AG08396 (cell line): ENCODE results near the gene RASA3.
"Not testable (repeated sequence)": the region's sequence is repeated elsewhere in the genome, so short reads cannot be mapped to it uniquely, and the experiment has no call there.

Experiments used
- DNase-seq: peaks from one replicate; pipeline ENCODE4 v3.0.0; 2012; ENCODE audit warnings: low spot score, mixed read lengths

Gene RASA3

DNA sequence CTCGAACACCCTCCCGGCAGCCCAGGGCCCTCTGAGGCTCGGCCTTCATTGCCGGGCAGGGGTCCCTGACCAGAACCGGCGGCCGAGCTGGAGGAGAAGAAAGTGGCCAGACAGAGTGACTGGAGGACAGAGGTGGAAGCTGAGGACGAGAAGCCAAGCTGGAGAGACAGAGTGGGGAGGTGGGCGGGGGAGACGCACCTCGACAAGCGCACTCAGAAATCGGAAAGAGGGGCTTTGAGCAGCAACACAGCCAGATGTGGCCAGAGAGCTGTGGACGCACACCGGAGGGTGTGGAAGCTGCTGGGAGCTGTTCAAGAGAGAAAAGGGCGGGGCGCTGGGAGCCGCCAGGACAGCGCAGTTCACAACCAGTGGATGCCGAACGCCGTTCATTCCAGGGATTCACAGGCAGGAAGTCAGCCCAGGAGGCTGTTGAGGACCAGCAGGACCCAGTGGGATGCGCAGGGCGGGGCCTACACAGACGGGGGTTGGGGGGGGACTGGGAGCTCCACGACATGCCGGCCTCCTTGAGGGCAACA lies 130.3 kb downstream of the RASA3 start:
- no peak for DNase-seq

DNA sequence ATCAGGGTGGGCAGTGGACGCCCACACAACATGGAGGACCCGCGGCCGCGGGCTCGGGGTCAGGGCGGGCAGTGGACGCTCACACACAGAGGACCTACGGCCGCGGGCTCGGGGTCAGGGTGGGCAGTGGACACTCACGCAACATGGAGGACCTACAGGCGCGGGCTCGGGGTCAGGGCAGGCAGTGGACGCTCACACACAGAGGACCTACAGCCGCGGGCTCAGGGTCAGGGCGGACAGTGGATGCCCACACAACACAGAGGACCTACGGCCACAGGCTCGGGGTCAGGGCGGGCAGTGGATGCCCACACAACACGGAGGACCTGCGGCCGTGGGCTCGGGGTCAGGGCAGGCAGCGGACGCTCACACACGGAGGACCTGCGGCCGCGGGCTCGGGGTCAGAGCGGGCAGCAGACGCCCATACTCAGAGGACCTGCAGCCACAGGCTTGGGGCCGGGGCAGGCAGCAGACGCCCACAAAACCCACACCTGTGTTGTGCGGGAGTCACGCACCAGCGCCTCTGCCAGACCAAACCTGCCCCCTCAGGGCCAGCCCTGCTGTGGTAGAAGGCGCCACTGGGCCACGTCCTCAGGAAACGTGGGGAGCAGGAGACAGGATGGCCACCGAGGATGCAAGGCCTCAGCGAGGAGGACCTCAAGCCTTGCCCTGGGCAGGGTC lies 131.0 kb downstream of the RASA3 start:
- DNase-seq = no peak

DNA sequence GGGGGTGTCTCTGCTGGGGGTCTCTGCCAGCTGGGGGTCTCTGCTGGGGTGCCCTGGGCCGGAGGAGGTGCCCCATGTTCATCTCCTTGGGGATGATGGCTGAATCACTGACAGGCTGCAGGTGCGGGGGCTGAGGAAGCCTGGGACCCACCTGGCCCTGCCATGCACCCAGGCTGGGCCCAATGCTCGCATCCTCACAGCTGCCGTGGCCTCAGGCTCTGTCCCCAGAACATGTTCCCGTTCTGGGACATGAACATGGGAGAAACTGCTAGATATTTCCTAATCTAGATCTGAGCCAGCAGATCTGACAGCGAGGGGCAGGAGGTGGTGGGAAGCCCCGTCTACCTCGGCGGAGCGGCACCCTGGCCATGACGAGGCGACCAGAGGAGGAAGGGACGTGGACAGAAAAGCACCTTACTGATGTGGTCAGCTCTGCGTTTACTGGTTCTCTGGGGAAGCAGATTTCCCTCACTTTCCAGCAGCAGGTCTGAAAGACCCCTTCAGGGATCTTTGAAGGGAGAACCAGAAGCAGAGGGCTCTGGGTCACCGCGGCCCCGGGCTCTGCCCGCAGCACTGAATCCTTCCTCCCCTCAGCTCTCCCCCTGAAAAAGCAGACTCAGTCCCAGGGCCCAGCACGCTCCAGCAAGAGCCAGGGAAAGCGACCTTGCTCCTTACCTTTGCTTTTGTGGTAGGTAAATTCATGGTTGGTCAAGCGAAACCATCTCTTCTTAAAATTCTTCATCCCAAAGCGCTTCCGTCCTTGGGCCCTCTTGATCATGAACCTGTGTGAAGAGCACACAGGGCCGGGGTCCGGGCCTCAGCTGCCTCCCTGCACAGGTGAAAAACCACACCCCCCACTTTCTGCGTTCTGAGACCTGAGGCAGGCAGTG lies 132.0 kb downstream of the RASA3 start:
- DNase-seq = no peak

DNA sequence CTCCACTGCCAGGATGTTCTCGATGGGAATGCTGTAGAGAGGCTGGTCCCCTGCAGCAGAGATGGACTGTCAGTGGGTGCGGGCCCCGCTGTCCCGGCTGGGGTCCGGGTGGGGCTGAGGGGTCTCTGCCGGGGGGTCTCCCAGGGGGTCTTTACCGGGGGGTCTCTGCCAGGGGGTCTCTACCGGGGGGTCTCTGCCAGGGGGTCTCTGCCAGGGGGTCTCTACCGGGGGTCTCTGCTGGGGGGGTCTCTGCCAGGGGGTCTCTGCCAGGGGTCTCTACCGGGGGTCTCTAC lies 132.9 kb downstream of the RASA3 start:
- DNase-seq = no peak

DNA sequence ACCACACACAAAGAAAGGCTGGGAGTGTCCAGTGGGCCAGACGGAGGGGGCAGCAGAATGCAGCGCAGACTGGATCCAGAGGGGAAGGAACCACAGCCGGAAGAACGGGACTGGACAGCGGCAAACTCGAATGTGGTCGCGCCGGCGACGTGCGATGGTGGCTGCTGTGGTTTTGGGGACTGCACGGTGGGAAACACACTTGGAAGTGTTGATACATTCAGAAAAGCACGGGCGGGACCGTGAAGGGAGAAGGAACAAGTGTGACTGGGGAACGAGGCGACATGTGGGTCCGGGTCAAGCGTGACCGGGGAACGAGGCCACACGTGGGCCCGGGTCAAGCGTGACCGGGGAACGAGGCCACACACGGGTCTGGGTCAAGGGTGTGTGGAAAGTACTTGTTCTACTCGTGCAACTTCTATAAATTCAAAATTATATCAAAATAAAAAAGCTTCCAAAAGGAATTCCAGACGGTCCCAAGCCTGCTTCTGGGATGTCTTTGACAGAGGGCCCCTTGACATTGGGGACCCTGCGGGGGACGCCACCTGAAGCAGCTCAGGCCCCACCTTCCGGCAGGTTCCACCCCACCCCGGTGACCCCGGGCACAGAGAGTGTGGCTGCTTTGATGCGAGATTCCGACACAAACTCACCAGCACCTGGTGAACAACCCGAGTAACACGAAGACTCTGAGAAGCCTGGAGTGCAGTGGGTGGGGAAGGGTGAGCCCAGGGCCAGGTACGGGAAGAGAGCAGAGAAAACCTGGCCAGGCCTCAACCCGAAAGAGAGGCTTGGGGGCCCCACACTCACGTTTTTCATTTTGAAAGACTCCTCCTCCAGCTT lies 133.4 kb downstream of the RASA3 start:
- no peak for DNase-seq

DNA sequence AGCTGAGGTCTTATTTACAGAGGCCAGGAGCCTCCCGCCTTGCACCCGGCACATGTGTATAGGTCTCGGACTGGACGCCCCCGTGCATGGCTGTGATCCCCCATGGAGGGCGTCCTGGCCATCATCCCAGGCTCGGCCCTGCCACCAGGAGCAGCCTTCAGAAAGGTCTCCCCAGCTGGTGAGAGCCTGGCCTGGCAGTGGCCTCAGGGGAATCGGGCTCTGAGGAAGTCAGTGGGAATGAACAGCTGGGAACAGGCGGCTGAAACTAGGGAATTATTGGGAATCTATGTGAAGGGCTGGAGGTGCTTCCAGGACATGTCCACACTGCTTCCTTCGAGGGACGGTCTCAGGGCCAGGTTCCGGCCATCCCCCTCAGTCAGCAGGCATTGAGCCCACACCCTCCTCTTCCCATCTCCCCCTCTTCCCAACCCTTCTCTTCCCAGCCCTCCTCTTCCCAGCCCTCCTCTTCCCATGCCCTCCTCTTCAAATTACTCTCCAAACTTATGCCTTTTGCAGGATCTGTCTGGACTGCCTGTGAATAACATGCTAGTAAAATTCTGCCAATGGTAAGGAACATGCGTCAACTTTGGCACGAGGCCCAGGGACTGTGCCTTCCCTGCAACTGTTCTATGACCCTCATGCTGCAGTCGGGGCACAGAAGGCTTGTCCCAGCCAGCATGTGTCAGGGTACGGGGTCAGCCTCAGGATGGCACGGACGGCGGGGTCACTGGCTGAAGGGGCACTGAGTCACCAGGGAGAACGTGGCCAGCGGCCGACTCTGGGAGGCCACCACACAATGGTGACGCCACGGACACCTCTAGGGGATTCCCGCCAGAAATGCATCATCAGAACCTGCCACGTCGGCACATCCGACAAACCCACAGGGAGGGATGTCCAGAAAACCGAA lies 134.3 kb downstream of the RASA3 start:
- DNase-seq = peak; percentile 85

DNA sequence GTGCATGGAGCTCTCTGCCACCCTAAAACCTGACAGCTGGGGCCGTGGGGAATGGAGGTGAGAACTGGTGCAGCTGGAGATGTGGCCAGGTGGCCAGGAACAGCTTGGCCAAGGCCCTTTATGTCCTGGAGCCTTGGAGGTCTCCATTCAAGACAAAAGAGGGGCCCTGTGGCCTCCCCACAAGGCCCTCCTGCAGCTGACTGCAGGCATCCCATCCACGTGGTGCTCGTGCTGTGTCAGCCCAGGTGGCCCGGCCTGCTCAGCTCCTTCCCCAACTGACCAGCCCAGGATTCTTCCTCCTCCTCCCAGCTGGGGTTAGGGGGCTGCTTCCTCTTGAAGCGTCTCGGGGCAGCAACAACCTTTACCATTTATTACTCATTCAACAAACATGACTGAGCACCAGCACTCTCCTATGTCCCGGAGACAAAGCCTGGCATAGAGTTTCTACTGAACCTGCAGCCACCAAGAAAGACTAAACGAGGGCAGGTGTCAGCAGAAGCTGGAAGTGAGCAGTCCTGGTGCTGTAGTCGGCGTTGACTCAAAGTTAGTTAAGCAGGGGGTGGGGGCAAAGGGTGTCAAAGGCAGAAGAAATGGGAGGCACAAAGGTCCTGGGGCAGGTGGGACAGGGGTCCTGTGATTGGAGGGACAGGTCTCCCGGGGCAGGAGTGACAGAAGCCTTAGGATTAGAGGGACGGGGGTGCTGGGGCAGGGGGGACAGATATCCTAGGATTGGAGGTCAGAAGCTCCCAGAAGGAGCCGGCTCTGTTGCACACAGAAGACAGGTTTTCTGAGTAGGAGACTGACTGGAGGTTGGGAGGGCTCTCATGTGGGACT lies 135.3 kb downstream of the RASA3 start:
- no peak for DNase-seq

DNA sequence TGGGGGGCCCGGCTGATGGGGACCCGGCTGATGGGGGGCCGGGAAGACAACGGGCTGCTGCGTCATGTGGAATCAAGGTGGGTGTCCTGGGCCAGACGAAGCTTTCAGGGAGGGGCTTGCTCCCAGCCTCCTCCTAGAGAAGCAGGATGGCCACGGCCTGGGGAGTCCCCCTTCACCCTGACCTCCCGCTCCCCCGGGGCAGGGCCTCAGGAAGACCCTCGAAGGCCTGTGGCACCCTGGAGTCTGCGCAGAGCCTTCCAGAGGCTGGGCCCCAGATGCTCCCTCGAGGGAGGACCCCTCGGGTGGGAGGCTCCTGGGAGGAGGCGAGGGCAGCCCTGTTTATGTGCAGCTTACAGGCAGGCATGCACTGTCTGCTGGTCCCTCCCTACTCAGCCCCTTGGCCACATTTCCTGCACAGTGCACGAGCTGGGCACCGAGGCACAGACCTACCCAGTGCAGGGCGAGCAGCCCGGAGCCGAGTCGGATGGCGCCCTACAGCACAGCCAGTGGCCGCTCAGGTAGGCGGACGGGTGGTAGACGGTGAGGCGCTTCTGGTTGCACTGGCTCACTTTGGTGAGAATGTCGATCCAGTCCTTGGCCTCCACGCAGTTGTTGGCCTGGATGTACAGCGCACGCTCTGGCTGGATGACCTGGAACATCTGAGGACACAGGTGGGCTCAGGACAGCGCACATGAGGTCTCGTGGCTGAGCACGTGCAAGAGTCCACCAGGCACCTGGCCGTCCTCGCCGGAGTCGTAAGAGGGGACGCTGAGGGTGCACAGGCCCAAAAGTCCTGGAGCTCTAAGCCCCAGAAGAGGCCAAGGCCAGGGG lies 136.1 kb downstream of the RASA3 start:
- DNase-seq = no peak

DNA sequence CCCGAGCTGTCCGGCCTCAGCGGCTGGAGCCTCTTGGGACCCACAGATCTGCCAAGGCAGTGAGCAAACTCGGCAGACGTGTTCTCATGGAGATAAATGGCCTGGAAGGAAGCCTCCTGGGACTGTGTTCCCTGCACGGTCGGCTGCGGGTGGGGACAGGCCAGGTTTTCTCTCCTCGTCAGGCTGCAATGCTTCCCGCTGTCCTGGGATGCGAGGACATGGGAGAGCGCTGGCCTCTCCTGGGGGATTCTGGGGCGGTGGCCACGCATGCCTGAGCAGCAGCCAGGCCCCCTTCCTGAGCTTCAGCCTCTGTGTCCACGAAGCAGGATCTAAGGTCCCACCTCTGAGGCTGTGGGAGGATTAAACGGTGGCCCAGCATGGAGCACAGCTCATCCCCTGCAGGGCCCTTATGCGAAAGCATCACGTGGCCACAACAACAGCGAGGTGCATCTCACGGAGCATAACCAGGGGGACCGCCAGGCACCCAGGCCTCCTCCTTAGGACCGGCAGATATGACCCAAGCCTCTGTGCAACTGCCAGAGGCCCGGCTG lies 137.3 kb downstream of the RASA3 start:
- no peak for DNase-seq

DNA sequence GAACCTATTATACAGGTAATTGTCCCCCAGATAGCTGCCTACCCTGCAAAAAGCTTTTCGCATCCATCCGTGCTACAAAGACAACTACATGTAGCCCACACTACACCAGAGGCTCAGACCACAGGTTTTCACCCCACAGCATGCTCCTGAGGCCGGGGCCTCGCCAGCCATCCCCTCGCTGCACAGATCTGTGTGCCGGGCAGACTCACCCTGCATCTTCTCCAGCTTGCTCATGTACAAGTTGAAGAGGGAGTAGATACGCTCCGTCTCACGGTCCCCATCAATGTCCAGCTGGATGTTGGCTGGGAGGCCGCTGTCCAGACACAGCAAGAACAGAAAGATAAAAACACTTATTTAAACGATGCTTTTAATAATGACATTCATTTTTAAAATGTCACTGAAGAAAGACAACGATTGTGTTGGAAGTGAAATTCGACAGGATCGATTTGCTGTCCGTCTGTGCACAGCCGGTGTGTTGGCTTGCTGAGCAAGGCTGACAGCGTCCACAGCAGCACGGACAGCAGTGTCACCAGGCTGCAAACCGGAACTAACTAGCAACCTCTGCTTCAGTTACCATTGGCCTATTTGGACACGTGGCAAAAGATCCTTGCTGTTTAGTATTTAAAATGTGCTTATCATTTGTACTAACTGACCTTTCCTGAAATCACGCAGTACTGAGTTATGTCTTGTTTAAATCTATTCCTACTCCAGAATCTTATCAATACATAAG lies 140.0 kb downstream of the RASA3 start:
- DNase-seq = no peak

DNA sequence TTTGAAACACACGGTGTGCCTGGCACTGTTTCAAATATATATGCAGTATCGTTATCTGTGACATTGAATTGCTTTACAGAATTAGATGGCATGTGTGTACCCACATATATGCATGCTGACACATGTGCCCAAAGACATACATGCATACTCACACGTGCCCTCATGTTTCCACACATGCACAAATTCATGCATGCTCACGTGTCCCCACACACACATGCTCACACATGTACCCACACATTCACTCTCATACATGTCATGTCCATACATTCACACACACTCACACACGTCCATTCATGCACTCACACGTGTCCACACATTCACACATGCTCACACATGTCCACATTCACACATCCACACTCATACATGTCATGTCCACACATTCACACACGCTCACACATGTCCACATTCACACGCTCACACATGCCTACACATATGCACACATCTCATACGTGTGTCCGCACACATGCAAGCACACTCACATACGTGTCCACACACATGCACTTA lies 140.7 kb downstream of the RASA3 start:
- no peak for DNase-seq

DNA sequence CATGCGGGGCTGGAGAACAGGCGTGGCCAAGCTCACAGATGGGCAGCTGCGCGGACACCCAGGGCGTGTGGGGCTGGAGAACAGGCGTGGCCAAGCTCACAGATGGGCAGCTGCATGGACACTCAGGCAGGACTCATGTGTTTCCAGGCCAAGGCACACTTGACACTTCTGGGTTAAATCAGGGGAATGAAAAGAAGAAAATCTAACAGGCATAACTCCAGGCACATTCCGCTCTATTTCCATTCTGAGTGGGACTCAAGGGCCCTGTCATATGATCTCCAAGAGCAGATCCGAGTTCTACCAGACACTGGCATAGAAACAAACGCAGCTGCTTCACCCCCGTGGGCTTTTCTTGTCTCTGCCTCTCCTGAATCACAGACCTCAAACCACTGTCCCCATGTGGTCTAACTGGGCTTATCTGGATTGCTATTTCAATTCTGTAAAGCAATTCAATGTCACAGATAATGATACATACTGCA lies 141.2 kb downstream of the RASA3 start:
- no peak for DNase-seq

DNA sequence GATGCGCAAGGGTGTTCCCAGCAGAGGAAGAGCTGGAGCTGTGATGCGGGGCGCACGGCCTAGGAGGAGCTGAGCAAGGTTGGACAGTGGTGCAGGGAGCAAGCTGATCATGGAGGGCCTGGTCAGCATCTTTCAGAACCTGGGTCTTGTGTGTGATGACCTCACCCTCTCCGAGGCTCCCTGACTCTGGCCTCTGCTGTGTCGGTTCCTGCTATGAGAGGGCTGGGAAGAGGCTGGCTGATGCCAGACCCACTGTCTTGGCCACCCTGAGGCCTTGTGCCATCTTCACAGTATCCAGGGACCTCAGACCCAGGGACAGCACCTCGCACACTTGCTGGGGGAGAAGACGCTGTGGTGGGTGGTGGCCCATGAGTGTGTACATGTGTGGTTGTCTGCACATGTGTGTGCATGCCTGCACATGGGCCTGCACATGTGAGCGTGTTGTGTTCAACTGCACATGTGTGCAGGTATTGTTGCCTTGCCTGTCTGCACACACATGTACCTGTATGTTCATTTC lies 142.0 kb downstream of the RASA3 start:
- no peak for DNase-seq

DNA sequence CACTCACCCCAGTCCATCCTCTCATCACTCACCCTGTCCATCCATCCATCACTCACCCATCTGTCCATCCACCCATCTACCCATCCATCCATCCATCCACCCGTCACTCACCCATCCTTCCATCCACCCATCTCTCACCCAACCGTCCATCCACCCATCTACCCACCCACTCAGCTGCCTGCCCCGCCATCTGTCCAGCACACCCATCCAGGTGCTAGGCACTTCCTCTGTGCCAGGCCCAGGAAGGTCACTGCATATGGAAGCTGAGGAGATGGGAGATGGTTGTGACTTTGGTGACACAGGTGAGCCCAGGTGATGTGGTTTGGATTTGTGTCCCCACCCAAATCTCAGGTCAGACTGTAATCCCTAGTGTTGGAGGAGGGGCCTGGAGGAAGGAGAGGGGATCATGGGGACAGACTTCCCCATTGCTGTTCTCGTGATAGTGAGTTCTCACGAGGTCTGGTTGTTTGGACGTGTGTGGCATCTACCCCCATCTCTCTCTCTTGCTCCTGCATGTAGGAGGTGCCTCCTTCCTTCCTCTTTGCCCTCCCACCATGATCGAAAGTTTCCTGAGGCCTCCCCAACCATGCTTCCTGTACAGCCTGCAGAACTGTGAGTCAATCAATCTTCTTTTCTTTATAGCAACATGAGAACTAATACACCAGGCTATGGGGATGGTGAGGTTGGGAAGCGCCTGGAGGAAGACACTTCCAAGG lies 142.7 kb downstream of the RASA3 start:
- DNase-seq = no peak

DNA sequence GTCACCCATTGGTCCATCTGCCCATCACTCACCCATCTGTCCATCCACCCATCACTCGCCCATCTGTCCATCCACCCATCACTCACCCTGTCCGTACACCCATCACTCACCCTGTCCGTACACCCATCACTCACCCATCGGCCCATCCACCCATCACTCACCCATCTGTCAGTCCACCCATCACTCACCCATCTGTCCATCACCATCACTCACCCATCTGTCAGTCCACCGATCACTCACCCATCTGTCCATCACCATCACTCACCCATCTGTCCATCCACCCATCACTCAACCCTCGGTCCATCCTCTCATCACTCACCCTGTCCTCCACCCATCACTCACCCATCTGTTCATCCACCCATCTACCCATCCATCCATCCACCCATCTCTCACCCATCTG lies 143.6 kb downstream of the RASA3 start:
- not testable (repeated sequence) for DNase-seq

DNA sequence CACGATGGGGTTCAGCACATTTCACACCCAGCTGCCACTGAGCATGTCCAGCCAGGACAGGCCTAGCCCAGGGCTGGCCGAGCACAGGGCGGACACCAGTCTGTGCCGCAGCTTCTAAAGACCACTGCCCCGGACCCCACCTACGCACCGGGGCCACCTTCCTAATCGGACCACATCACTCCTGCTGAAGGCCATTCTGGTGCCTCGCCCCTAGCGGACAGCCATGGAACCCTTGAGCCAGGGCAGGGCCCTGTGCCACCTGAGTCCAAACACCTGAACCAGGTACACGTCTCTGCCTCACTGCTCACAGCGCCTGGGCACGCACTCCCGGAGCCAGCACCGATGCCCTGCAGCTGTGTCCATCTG lies 150.1 kb downstream of the RASA3 start:
- no peak for DNase-seq

DNA sequence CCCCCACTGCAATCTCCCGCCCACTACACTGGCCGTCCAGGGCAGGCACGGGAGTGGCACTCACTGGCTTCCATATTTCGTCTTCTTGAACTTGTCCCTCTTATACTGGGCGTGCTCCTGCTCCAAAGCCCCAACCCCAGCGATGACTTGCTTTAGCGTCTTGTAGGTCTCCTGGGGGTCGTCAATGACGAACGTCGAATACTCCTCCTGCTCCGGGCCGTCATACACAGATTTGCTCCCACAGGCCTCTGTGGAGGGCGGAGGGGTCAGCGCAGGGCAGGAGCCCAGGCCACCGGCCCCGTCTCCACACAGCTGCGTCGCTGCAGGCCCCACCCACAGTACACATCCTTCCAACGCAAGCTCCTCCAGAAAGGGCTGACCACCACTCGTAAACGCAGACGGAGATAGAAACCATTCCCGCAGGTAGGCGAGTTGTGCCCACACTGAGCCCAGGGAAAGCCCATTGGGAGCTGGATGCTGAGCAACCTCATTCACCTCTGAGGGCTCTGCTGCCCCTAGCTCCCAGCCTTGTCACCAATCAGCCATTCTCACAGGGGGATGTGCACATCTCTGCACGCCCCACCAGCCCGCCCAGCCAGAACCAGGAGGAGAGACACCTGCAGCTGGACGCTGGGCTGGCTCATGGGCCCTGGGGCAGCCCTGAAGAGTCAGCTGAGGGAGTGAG lies 150.7 kb downstream of the RASA3 start:
- no peak for DNase-seq
